Heart right ventricle (tissue), 16 donors: ENCODE results near the gene LTBP1. TPM values are rescaled to one million over a fixed set of nuclear protein-coding genes. Genes with fewer than 3 reads are reported as not detected.
A peak's percentile ranks its signal among the peaks of the same experiment; 100 is the strongest.

Source experiments
- ATAC-seq, 8 donors: fragments of 200-7000 bp; cut with Tn5 transposase; one replicate each; pipeline ENCODE4 v1.9.1; 2020; ENCODE audit warnings: mild to moderate bottlenecking in 8 of 8, moderate library complexity in 8 of 8, moderate number of reproducible peaks in 1 of 8
- DNase-seq, 2 donors: peaks; one replicate each; pipeline ENCODE4 v3.0.0-alpha.2; 2020
- H3K27ac ChIP-seq, 10 donors: fragments of 200-600 bp; sonication (generic) in 2 of 10; one replicate each; pipeline versions ENCODE4 v1.5.0 to v1.8.0; 2020 to 2022; ENCODE audit warnings: mild to moderate bottlenecking in 3 of 10
- H3K27me3 ChIP-seq, 7 donors: fragments of 200-600 bp; one replicate each; pipeline ENCODE4 v1.8.0; 2021 to 2022; ENCODE audit warnings: mild to moderate bottlenecking in 2 of 7
- H3K36me3 ChIP-seq, 9 donors: fragments of 200-600 bp; sonication (generic) in 1 of 9; one replicate each; pipeline versions ENCODE4 v1.5.0 to v1.8.0; 2020 to 2022; ENCODE audit warnings: mild to moderate bottlenecking in 2 of 9
- H3K4me1 ChIP-seq, 9 donors: fragments of 200-600 bp; sonication (generic) in 1 of 9; one replicate each; pipeline versions ENCODE4 v1.5.0 to v1.8.0; 2020 to 2022; ENCODE audit warnings: mild to moderate bottlenecking in 4 of 9
- H3K4me3 ChIP-seq, 10 donors: fragments of 200-600 bp; sonication (generic) in 2 of 10; one replicate each; pipeline versions ENCODE4 v1.5.0 to v1.8.0; 2020 to 2022; ENCODE audit warnings: mild to moderate bottlenecking in 7 of 10, moderate library complexity in 2 of 10
- H3K9me3 ChIP-seq, 11 donors: fragments of 200-600 bp in 10 of 11; sonication (generic) in 2 of 11; one replicate each; pipeline versions ENCODE4 v1.5.0 to v1.8.0; 2013 to 2022; ENCODE audit warnings: mild to moderate bottlenecking in 2 of 11, control low read depth in 1 of 11, moderate library complexity in 1 of 11
- CTCF ChIP-seq, 9 donors: fragments of 200-600 bp; sonication (generic) in 2 of 9; IDR thresholded peaks; one replicate each; pipeline versions ENCODE4 v1.5.0 to v1.8.0; 2021 to 2022; ENCODE audit warnings: antibody characterized with exemption in 9 of 9, mild to moderate bottlenecking in 5 of 9, moderate library complexity in 1 of 9
- WGBS, 2 donors: extraction: QIAGEN DNeasy Blood & Tissue Kit; methylation state at CpG; one replicate each; pipeline ENCODE4 v1.1.7; 2013; ENCODE audit warnings: inconsistent platforms in 1 of 2; 5-methylcytosine and 5-hydroxymethylcytosine counted together
- intact Hi-C, 10 donors: fragments of 100-400 bp; cut with DNase I; formaldehyde crosslinking; loops; one replicate each; pipeline versions ENCODE4 v1.11.1 to v1.14.2; 2022
- polyA plus RNA-seq, 2 donors: library from polyadenylated mRNA; stranded (reverse); fragments of 200-250 nt; gene quantifications; one replicate each; pipeline ENCODE4 v1.2.3, GENCODE V29; 2013
- total RNA-seq, 10 donors: library from RNA; stranded (reverse); fragmentation: NEBNext Ultra II Directional in 3 of 10; extraction: Animal tissue kit (Norgen Biotek cat#: 25700) in 3 of 10; gene quantifications; one replicate each; pipeline versions ENCODE4 v1.2.1 to v1.2.4, GENCODE V29; 2021 to 2023
- donor health status: Arrhythmogenic right ventricular cardiomyopathy.
- donor health status: ischemic (EF 13 %, LVEDD 7.1; RV severe dilation, severe dysfunction).
- donor health status: healthy with polysubstance abuse.
- donor health status: DM: no; HTN: yes; CAD: no.
- donor health status: DM: no; HTN: no; CAD: no.
- donor health status: ischemic (EF 25% LVEDD 6.9; RV normal size, moderate dysfunction).
- donor health status: ischemic (EF 25% LVEDD 5.7; RV mildly dilated, moderate dysfunction).
- donor health status: healthy.
- donor health status: DM: yes; HTN: yes; CAD: no.
- donor health status: Ischemic cardiomyopathy.
- donor health status: ischemic (EF 35%, LVEDD 5.7; RV mildly dilated, moderate dysfunction).
- donor health status: nonischemic (EF 11% LVEDD 7.7; RV severe dilation, severe dysfunction).
- donor health status: DM: yes; HTN: yes; CAD: no.
- donor health status: PGD.
- donor health status: ischemic (EF 29% LVEDD 5.4; RV normal size, mild dysfunction).
- donor health status: nonischemic (EF 23%, LVEDD 6.1; RV moderate dilation, normal function).

The LTBP1 gene
- total and polyA plus RNA-seq, 12 donors, result 22.4 to 164 (median 84.3) TPM

- Histone ChIP-seq H3K27me3 (no peaks in the 10 kb centered on the region), H3K9me3 (no peaks in the 10 kb centered on the region), H3K4me1 (peaks cover 0 to 68% (median 22%) of the 10 kb centered on the region in 9 donors), H3K36me3 (peaks cover 0 to under 1% (median 0%) of the 10 kb centered on the region in 9 donors), H3K27ac (peak overlapping the region in 9 of 10 donors; percentile 30 to 82 (median 61)), H3K4me3 (peak overlapping the region in 1 of 10 donors; percentile 2)
- peak in 7 of 8 donors; percentile 35 to 79 (median 63) for ATAC-seq
- intact Hi-C loops, result loop anchor here in 3 of 10 donors (5.0 to 10.0 kb wide), 4 partner anchors 142 to 668 kb away; no protein-coding TSS in a partner anchor
- WGBS, 2 donors, result 47 to 61% methylated on average over 6 of the region's 6 CpGs
- no peak for DNase-seq
- no peak for TF ChIP-seq CTCF (IDR thresholded peaks at IDR 0.05)
Measured at GRCh38 chr2:33442528-33443079, 495.9 kb downstream of the LTBP1 start.

DNA sequence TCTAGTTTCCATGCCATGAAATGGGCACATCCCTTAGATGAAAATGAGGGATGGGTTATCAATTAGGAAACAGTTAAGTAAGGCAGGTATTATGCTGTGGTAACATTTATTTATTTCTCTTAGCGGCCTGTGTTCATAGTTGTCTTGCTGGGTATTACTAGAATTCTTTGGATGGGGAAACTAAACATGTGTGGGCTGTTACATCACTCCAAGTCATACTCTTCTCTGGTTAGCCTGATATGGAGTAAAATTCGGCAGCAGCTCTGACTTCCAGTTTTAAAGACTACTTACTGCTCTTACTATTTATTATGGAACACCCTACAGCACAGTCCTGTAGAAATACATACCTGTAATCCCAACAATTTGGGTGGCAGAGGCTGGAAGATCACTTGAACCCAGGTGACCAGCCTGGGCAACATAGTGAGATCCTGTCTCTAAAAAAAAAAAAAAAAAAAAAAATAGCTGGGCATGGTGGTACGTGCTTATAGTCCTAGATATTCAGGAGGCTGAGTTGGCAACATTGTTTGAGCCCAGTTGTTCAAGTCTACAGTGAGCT is 496.6 kb downstream of the LTBP1 start:
- peak overlapping the region in 1 of 10 donors; percentile 2 for H3K4me3 ChIP-seq
- intact Hi-C loops, result loop anchor here in 3 of 10 donors (5.0 to 10.0 kb wide), 4 partner anchors 141 to 669 kb away; no protein-coding TSS in a partner anchor
- no peaks in the 10 kb centered on the region for H3K27me3 ChIP-seq
- H3K9me3 ChIP-seq, result no peaks in the 10 kb centered on the region
- DNase-seq (no peak), ATAC-seq (peak in 4 of 8 donors; percentile 24 to 34 (median 26))
- no peak for TF ChIP-seq CTCF (IDR thresholded peaks at IDR 0.05)
- peaks cover 0 to 68% (median 24%) of the 10 kb centered on the region in 9 donors for H3K4me1 ChIP-seq
- H3K27ac ChIP-seq, result peak overlapping the region in 9 of 10 donors; percentile 17 to 82 (median 57)
- WGBS, 2 donors, result 69 to 84% methylated on average over 3 of the region's 3 CpGs
- H3K36me3 ChIP-seq, result peaks cover 0 to 7% (median 0%) of the 10 kb centered on the region in 9 donors

DNA sequence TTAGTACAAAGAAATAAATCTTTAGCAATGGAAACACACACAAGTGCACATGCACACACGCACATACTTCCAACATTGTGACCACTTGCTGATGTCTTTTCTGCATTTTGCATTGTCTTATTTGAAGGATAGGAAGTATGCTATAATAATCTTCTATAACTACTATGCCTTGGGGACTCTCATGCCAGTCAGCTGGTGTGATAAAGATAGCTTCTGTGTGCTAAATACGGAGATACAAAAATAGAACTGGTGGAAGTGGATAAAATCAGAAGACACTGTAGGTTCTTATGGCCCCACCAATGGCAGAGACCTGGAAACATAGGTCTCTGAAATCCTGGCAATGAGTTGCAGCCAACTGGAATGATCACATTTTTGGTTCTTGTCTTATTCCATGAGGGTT is 498.2 kb downstream of the LTBP1 start:
- no peak for DNase-seq
- 8 to 27% methylated on average over 2 of the region's 2 CpGs for WGBS, 2 donors
- peaks cover 0 to 60% (median 24%) of the 10 kb centered on the region in 9 donors for H3K4me1 ChIP-seq

More for the DNA sequence above, 498.2 kb downstream of the LTBP1 start:
- TF ChIP-seq CTCF (IDR thresholded peaks at IDR 0.05), result no peak
- peak in 7 of 8 donors; percentile 45 to 71 (median 63) for ATAC-seq
- no peaks in the 10 kb centered on the region for H3K9me3 ChIP-seq
- H3K27ac ChIP-seq, result peak overlapping the region in 7 of 10 donors; percentile 7 to 82 (median 47)
- H3K36me3 ChIP-seq, result peaks cover 0 to 17% (median 0%) of the 10 kb centered on the region in 9 donors
- no peaks in the 10 kb centered on the region for H3K27me3 ChIP-seq
- intact Hi-C loops, result loop anchor here in 4 of 10 donors (5.0 to 10.0 kb wide), 5 partner anchors 140 to 670 kb away; no protein-coding TSS in a partner anchor
- H3K4me3 ChIP-seq, result no peak overlapping the region
